GM23338 (cell line): Measurements from ENCODE around the gene C10orf53. TPM values are rescaled to one million over a fixed set of nuclear protein-coding genes. Genes with fewer than 3 reads are reported as not detected.

Experiments
- ATAC-seq: fragments of 200-7000 bp; cut with Tn5 transposase; 3 replicates; pipeline ENCODE4 v1.9.1; 2020
- DNase-seq: peaks from one replicate; pipeline ENCODE4 v3.0.0-alpha.2; 2015; ENCODE audit warnings: low spot score
- H2AFZ ChIP-seq: fragments of 200-600 bp; sonication (generic); 2 replicates; pipeline ENCODE4 v1.8.0; 2016; ENCODE audit warnings: antibody characterized with exemption, mild to moderate bottlenecking, moderate library complexity
- H3F3A ChIP-seq: fragments of 200-600 bp; sonication (generic); replicated peaks from 2 replicates; pipeline ENCODE4 v1.8.0; 2017; ENCODE audit warnings: antibody characterized with exemption, mixed run types, low read depth
- H3K27ac ChIP-seq: fragments of 200-600 bp; sonication (generic); 2 replicates; pipeline ENCODE4 v1.6.1; 2016; ENCODE audit warnings: low read depth
- H3K27me3 ChIP-seq: fragments of 200-600 bp; sonication (generic); 2 replicates; pipeline ENCODE4 v1.8.0; 2016; ENCODE audit warnings: mild to moderate bottlenecking, mixed run types, moderate library complexity; ENCODE audit not compliant: insufficient read depth
- H3K36me3 ChIP-seq: fragments of 200-600 bp; sonication (generic); 2 replicates; pipeline ENCODE4 v1.8.0; 2016; ENCODE audit warnings: mild to moderate bottlenecking; ENCODE audit not compliant: insufficient read depth
- H3K4me1 ChIP-seq: fragments of 200-600 bp; sonication (generic); 2 replicates; pipeline ENCODE4 v1.8.0; 2016; ENCODE audit warnings: mild to moderate bottlenecking, moderate library complexity; ENCODE audit not compliant: insufficient read depth
- H3K4me2 ChIP-seq: fragments of 200-600 bp; sonication (generic); 2 replicates; pipeline ENCODE4 v1.7.1; 2017; ENCODE audit warnings: mixed run types
- H3K4me3 ChIP-seq: fragments of 200-600 bp; sonication (generic); 2 replicates; pipeline ENCODE4 v1.6.1; 2016; ENCODE audit warnings: mixed run types
- H3K79me2 ChIP-seq: fragments of 200-600 bp; sonication (generic); replicated peaks from 2 replicates; pipeline ENCODE4 v1.8.0; 2017; ENCODE audit warnings: mild to moderate bottlenecking; ENCODE audit not compliant: insufficient read depth
- H3K9me2 ChIP-seq: fragments of 200-600 bp; sonication (generic); 2 replicates; pipeline ENCODE4 v1.8.0; 2017; ENCODE audit not compliant: insufficient read depth
- H4K20me1 ChIP-seq: fragments of 200-600 bp; sonication (generic); replicated peaks from 2 replicates; pipeline ENCODE4 v1.8.0; 2017; ENCODE audit warnings: mild to moderate bottlenecking; ENCODE audit not compliant: insufficient read depth
- H3K27ac Mint-ChIP-seq: 2 replicates; pipeline ENCODE4 v1.8.0; 2020; ENCODE audit warnings: inconsistent platforms, mild to moderate bottlenecking, moderate library complexity, mixed read lengths
- H3K27me3 Mint-ChIP-seq: 3 replicates; pipeline ENCODE4 v1.8.0; 2022; ENCODE audit warnings: low read depth, mild to moderate bottlenecking, moderate library complexity, mixed read lengths, inconsistent platforms; ENCODE audit not compliant: insufficient read depth, poor library complexity
- H3K36me3 Mint-ChIP-seq: 3 replicates; pipeline ENCODE4 v1.8.0; 2021; ENCODE audit warnings: low read depth, mild to moderate bottlenecking, inconsistent platforms, moderate library complexity, mixed read lengths
- H3K4me1 Mint-ChIP-seq: 3 replicates; pipeline ENCODE4 v1.8.0; 2020; ENCODE audit warnings: mild to moderate bottlenecking, inconsistent platforms, mixed read lengths
- H3K4me3 Mint-ChIP-seq: 3 replicates; pipeline ENCODE4 v1.8.0; 2021; ENCODE audit warnings: moderate library complexity, mild to moderate bottlenecking, inconsistent platforms, mixed read lengths
- H3K9me3 Mint-ChIP-seq: 3 replicates; pipeline ENCODE4 v1.8.0; 2020; ENCODE audit warnings: moderate library complexity, mild to moderate bottlenecking, inconsistent platforms, mixed read lengths
- CTCF ChIP-seq, 2 experiments: fragments of 200-600 bp in 1 of 2; sonication (generic) in 1 of 2; conservative IDR thresholded peaks; 2 replicates each; pipeline versions ENCODE4 v1.5.1 to v1.6.1; 2016 to 2017; ENCODE audit warnings: antibody characterized with exemption in 2 of 2, low read depth in 2 of 2, mild to moderate bottlenecking in 2 of 2, moderate library complexity in 1 of 2
- ETS1 ChIP-seq: IDR thresholded peaks from 2 replicates; pipeline ENCODE4 v1.6.1; 2016; ENCODE audit warnings: antibody characterized with exemption
- EZH2phosphoT487 ChIP-seq: fragments of 200-600 bp; sonication (generic); IDR thresholded peaks from one replicate; pipeline ENCODE4 v1.8.1; 2018; ENCODE audit warnings: antibody characterized with exemption; ENCODE audit not compliant: unreplicated experiment
- JUNB ChIP-seq: IDR thresholded peaks from one replicate; pipeline ENCODE4 v1.6.1; 2016; ENCODE audit warnings: antibody characterized with exemption; ENCODE audit not compliant: unreplicated experiment
- POLR2AphosphoS5 ChIP-seq: IDR thresholded peaks from 2 replicates; pipeline ENCODE4 v1.6.1; 2016; ENCODE audit warnings: antibody characterized with exemption, low read depth
- STAT1 ChIP-seq: IDR thresholded peaks from one replicate; pipeline ENCODE4 v1.6.1; 2016; ENCODE audit warnings: antibody characterized with exemption; ENCODE audit not compliant: unreplicated experiment
- ZNF114 ChIP-seq: fragments of 250-450 bp; sonication (Bioruptor Pico); IDR thresholded peaks from 2 replicates; pipeline ENCODE4 v1.5.0; 2020; ENCODE audit warnings: mild to moderate bottlenecking, moderate library complexity
- ZNF462 ChIP-seq: fragments of 250-450 bp; sonication (Bioruptor Pico); IDR thresholded peaks from 2 replicates; pipeline ENCODE4 v1.5.0; 2020; ENCODE audit warnings: mild to moderate bottlenecking, moderate library complexity
- polyA plus RNA-seq: library from polyadenylated mRNA; unstranded; fragments of >200 nt; fragmentation: Nextera tagmentation; extraction: Ambion mirVana; gene quantifications from 2 replicates; pipeline ENCODE4 v1.2.1, GENCODE V29; 2016
- total RNA-seq: library from RNA; depleted of rRNA; stranded (reverse); fragments of >200 nt; shearing (Covaris generic); gene quantifications from 2 replicates; pipeline ENCODE4 v1.2.3, GENCODE V29; 2014

The C10orf53 gene
- total and polyA plus RNA-seq, 2 experiments from 2014 or later: not detected

GRCh38 chr10:49642311-49642710, 37.1 kb upstream of the C10orf53 start:
- H3K4me2 ChIP-seq: no peak overlapping the region
- no peak overlapping the region for H3K27ac ChIP-seq
- H3K79me2 ChIP-seq: no peaks in the 10 kb centered on the region
- H3K4me3 ChIP-seq: no peak overlapping the region
- H2AFZ ChIP-seq: no peak overlapping the region
- TF ChIP-seq EZH2phosphoT487: no peak
- H3F3A ChIP-seq: no peaks in the 10 kb centered on the region
- H3K9me3 Mint-ChIP-seq: no peaks in the 10 kb centered on the region; the same call in 2 of the 3 replicates
- H3K27ac Mint-ChIP-seq: no peak overlapping the region
- peaks cover 7% of the 10 kb centered on the region for H3K4me1 Mint-ChIP-seq
- H3K9me2 ChIP-seq: no peaks in the 10 kb centered on the region
- no peaks in the 10 kb centered on the region for H4K20me1 ChIP-seq
- no peaks in the 10 kb centered on the region for H3K36me3 Mint-ChIP-seq
- no peaks in the 10 kb centered on the region for H3K4me1 ChIP-seq
- no peak overlapping the region for H3K4me3 Mint-ChIP-seq
- no peaks in the 10 kb centered on the region for H3K36me3 ChIP-seq
- H3K27me3 ChIP-seq: no peaks in the 10 kb centered on the region
- peaks cover 13% of the 10 kb centered on the region for H3K27me3 Mint-ChIP-seq
- ATAC-seq: no peak
- DNase-seq: no peak

- DNase-seq (no peak), ATAC-seq (no peak)
- Mint-ChIP-seq H3K27ac (no peak overlapping the region), H3K4me1 (peaks cover 13% of the 10 kb centered on the region), H3K4me3 (no peak overlapping the region), H3K9me3 (no peaks in the 10 kb centered on the region; the same call in 2 of the 3 replicates), H3K27me3 (peaks cover 11% of the 10 kb centered on the region), H3K36me3 (no peaks in the 10 kb centered on the region)
- H3K36me3 ChIP-seq: no peaks in the 10 kb centered on the region
- no peak overlapping the region for H3K4me3 ChIP-seq
- H4K20me1 ChIP-seq: no peaks in the 10 kb centered on the region
- H3K4me2 ChIP-seq: no peak overlapping the region
- H3K9me2 ChIP-seq: no peaks in the 10 kb centered on the region
- H2AFZ ChIP-seq: no peak overlapping the region
- H3K4me1 ChIP-seq: no peaks in the 10 kb centered on the region
- no peaks in the 10 kb centered on the region for H3F3A ChIP-seq
- no peaks in the 10 kb centered on the region for H3K79me2 ChIP-seq
- H3K27me3 ChIP-seq: no peaks in the 10 kb centered on the region
- H3K27ac ChIP-seq: no peak overlapping the region
- no peak for TF ChIP-seq ZNF114 (CRISPR knock-in tag)
- no peak for TF ChIP-seq STAT1
- TF ChIP-seq ETS1: no peak
- TF ChIP-seq POLR2AphosphoS5: no peak
- TF ChIP-seq CTCF (conservative IDR thresholded peaks at IDR 0.05; ENCODE audit: low read depth in 2 of 2): no peak
- no peak for TF ChIP-seq ZNF462 (CRISPR knock-in tag)
- no peak for TF ChIP-seq JUNB
These were observed 36.0 kb upstream of the C10orf53 start for GRCh38 chr10:49643241-49644034.
